Breast epithelium (tissue), 4 donors: ENCODE data around the gene SLC43A2. TPM values are rescaled to one million over a fixed set of nuclear protein-coding genes. Genes with fewer than 3 reads are reported as not detected.
A peak's percentile ranks its signal among the peaks of the same experiment; 100 is the strongest.

Experiments
- DNase-seq, 2 donors: peaks; one replicate each; pipeline ENCODE4 v3.0.0-alpha.2; 2019; ENCODE audit warnings: low spot score in 2 of 2
- H3K27ac ChIP-seq, 2 donors: fragments of 200-600 bp; sonication (generic) in 1 of 2; one replicate each; pipeline ENCODE4 v1.5.1; 2016 to 2019; ENCODE audit warnings: mild to moderate bottlenecking in 1 of 2
- H3K27me3 ChIP-seq, 2 donors: fragments of 200-600 bp; sonication (generic) in 1 of 2; one replicate each; pipeline versions ENCODE4 v1.5.1 to v1.6.0; 2017 to 2019; ENCODE audit warnings: control low read depth in 1 of 2, mild to moderate bottlenecking in 1 of 2
- H3K36me3 ChIP-seq: fragments of 200-600 bp; one replicate; pipeline ENCODE4 v1.5.1; 2019
- H3K4me1 ChIP-seq, 2 donors: fragments of 200-600 bp; sonication (generic); one replicate each; pipeline ENCODE4 v1.5.1; 2016 to 2019; ENCODE audit warnings: control low read depth in 1 of 2
- H3K4me3 ChIP-seq, 3 donors: fragments of 200-600 bp; sonication (generic); 1 replicate in 2 of 3; 2 replicates in 1 of 3; pipeline ENCODE4 v1.5.1; 2016 to 2019; ENCODE audit warnings: mild to moderate bottlenecking in 3 of 3, moderate library complexity in 2 of 3
- H3K9me3 ChIP-seq, 2 donors: fragments of 200-600 bp; sonication (generic) in 1 of 2; one replicate each; pipeline ENCODE4 v1.5.1; 2016 to 2019; ENCODE audit warnings: control low read depth in 1 of 2
- CTCF ChIP-seq, 3 donors: fragments of 450-650 bp; IDR thresholded peaks; one replicate each; pipeline ENCODE4 v1.5.1; 2016 to 2017; ENCODE audit warnings: antibody characterized with exemption in 3 of 3, mild to moderate bottlenecking in 3 of 3, moderate library complexity in 3 of 3
- POLR2A ChIP-seq: fragments of 450-650 bp; IDR thresholded peaks from one replicate; pipeline ENCODE4 v1.6.1; 2016; ENCODE audit warnings: antibody characterized with exemption, mild to moderate bottlenecking, moderate library complexity
- POLR2AphosphoS5 ChIP-seq, 3 donors: sonication (generic); formaldehyde crosslinking; IDR thresholded peaks; one replicate each; pipeline ENCODE4 v1.6.1; 2017; ENCODE audit warnings: antibody characterized with exemption in 3 of 3
- intact Hi-C: fragments of 100-400 bp; cut with DNase I; formaldehyde crosslinking; loops from one replicate; pipeline ENCODE4 v1.15.1; 2023; ENCODE audit warnings: low total_unique reads
- total RNA-seq, 3 donors: library from RNA; depleted of rRNA; stranded (reverse); fragments of >200 nt; gene quantifications; one replicate each; pipeline ENCODE4 v1.1.0, GENCODE V29; 2016

The SLC43A2 gene
- total RNA-seq, 3 donors from 2014 or later = 13.8 to 18.9 (median 14.9) TPM

GRCh38 chr17:1557355-1558095 lies 71.1 kb downstream of the SLC43A2 start:
- H3K27ac ChIP-seq = peak overlapping the region; percentile 27 to 73
- H3K9me3 ChIP-seq = no peaks in the 10 kb centered on the region
- no peak for DNase-seq
- H3K27me3 ChIP-seq = no peaks in the 10 kb centered on the region
- peaks cover 0 to 7% of the 10 kb centered on the region in 2 donors for H3K4me1 ChIP-seq
- no peaks in the 10 kb centered on the region for H3K36me3 ChIP-seq
- intact Hi-C loops = no loop called here
- TF ChIP-seq CTCF (IDR thresholded peaks at IDR 0.05) = no peak
- TF ChIP-seq POLR2AphosphoS5 (IDR thresholded peaks at IDR 0.05) = no peak
- TF ChIP-seq POLR2A = no peak
- no peak overlapping the region for H3K4me3 ChIP-seq

- Histone ChIP-seq H3K27ac (no peak overlapping the region), H3K4me3 (no peak overlapping the region), H3K9me3 (no peaks in the 10 kb centered on the region), H3K4me1 (peaks cover 0 to 4% of the 10 kb centered on the region in 2 donors), H3K36me3 (no peaks in the 10 kb centered on the region), H3K27me3 (no peaks in the 10 kb centered on the region)
- DNase-seq = no peak
- TF ChIP-seq POLR2AphosphoS5 (IDR thresholded peaks at IDR 0.05) (no peak), POLR2A (no peak), CTCF (IDR thresholded peaks at IDR 0.05) (no peak)
- intact Hi-C loops = no loop called here
Observed at GRCh38 chr17:1555651-1556471, 72.8 kb downstream of the SLC43A2 start.

- no peaks in the 10 kb centered on the region for H3K27me3 ChIP-seq
- no peak overlapping the region for H3K27ac ChIP-seq
- no peak for DNase-seq
- intact Hi-C loops = no loop called here
- no peaks in the 10 kb centered on the region for H3K36me3 ChIP-seq
- no peak for TF ChIP-seq POLR2AphosphoS5 (IDR thresholded peaks at IDR 0.05)
- no peak for TF ChIP-seq CTCF (IDR thresholded peaks at IDR 0.05)
- no peak for TF ChIP-seq POLR2A
- H3K4me1 ChIP-seq = no peaks in the 10 kb centered on the region
- no peak overlapping the region for H3K4me3 ChIP-seq
- no peaks in the 10 kb centered on the region for H3K9me3 ChIP-seq
Observed at GRCh38 chr17:1554751-1555540, 73.7 kb downstream of the SLC43A2 start.

GRCh38 chr17:1553354-1554266 lies 75.0 kb downstream of the SLC43A2 start:
- Histone ChIP-seq H3K9me3 (no peaks in the 10 kb centered on the region), H3K36me3 (no peaks in the 10 kb centered on the region), H3K27me3 (no peaks in the 10 kb centered on the region), H3K4me3 (no peak overlapping the region), H3K27ac (no peak overlapping the region), H3K4me1 (no peaks in the 10 kb centered on the region)
- intact Hi-C loops = no loop called here
- DNase-seq = no peak
- TF ChIP-seq CTCF (IDR thresholded peaks at IDR 0.05) (no peak), POLR2AphosphoS5 (IDR thresholded peaks at IDR 0.05) (no peak), POLR2A (no peak)
